Fibroblast of lung (primary cell): Measurements from ENCODE around the gene DSCAML1. TPM values are rescaled to one million over a fixed set of nuclear protein-coding genes. Genes with fewer than 3 reads are reported as not detected.

ENCODE experiments used
- DNase-seq, 2 donors: peaks; one replicate each; pipeline versions ENCODE4 v3.0.0 to v3.0.0-alpha.2; 2010; ENCODE audit warnings: low read depth in 2 of 2
- H2AFZ ChIP-seq: 2 replicates; pipeline ENCODE4 v1.5.1; 2012; ENCODE audit warnings: low read length, control low read depth, inconsistent platforms
- H3K27ac ChIP-seq: 2 replicates; pipeline ENCODE4 v1.5.1; 2011; ENCODE audit warnings: low read length, control low read depth; ENCODE audit not compliant: insufficient read depth
- H3K27me3 ChIP-seq: 2 replicates; pipeline ENCODE4 v1.5.1; 2011; ENCODE audit warnings: mild to moderate bottlenecking, low read length; ENCODE audit not compliant: control insufficient read depth, insufficient read depth
- H3K36me3 ChIP-seq: 2 replicates; pipeline ENCODE4 v1.5.1; 2011; ENCODE audit warnings: low read length; ENCODE audit not compliant: control insufficient read depth, insufficient read depth
- H3K4me1 ChIP-seq: 2 replicates; pipeline ENCODE4 v1.5.1; 2011; ENCODE audit warnings: low read length; ENCODE audit not compliant: control insufficient read depth, insufficient read depth; ENCODE audit errors: extremely low read depth
- H3K4me2 ChIP-seq: 2 replicates; pipeline ENCODE4 v1.5.1; 2011; ENCODE audit warnings: low read length, control low read depth; ENCODE audit not compliant: insufficient read depth; ENCODE audit errors: extremely low read depth
- H3K4me3 ChIP-seq, 4 experiments: fragments of 200-600 bp in 1 of 4; sonication (generic) in 1 of 4; replicated peaks in 1 of 4; 2 replicates each; pipeline ENCODE4 v1.5.1; 2011 to 2016; ENCODE audit warnings: low read length in 4 of 4, low read depth in 3 of 4, mild to moderate bottlenecking in 3 of 4, control low read depth in 2 of 4, inconsistent platforms in 1 of 4, mixed read lengths in 1 of 4; ENCODE audit not compliant: insufficient read depth in 1 of 4; ENCODE audit errors: control extremely low read depth in 1 of 4
- H3K79me2 ChIP-seq: 2 replicates; pipeline ENCODE4 v1.5.1; 2012; ENCODE audit warnings: mild to moderate bottlenecking, low read length, inconsistent platforms; ENCODE audit not compliant: control insufficient read depth, insufficient read depth
- H3K9ac ChIP-seq: 2 replicates; pipeline ENCODE4 v1.5.1; 2011; ENCODE audit warnings: mild to moderate bottlenecking, low read length, control low read depth; ENCODE audit not compliant: insufficient read depth
- H3K9me3 ChIP-seq: 2 replicates; pipeline ENCODE4 v1.5.1; 2012; ENCODE audit warnings: low read depth, low read length; ENCODE audit not compliant: control insufficient read depth, insufficient read depth
- H4K20me1 ChIP-seq: 2 replicates; pipeline ENCODE4 v1.5.1; 2011; ENCODE audit warnings: low read length; ENCODE audit not compliant: control insufficient read depth, insufficient read depth; ENCODE audit errors: extremely low read depth
- CTCF ChIP-seq, 2 donors: IDR thresholded peaks in 1 of 2; conservative IDR thresholded peaks in 1 of 2; 1 replicate in 1 of 2; 2 replicates in 1 of 2; pipeline ENCODE4 v1.5.1; 2011 to 2012; ENCODE audit warnings: low read length in 2 of 2, control low read depth in 1 of 2, inconsistent platforms in 1 of 2, low read depth in 1 of 2, mild to moderate bottlenecking in 1 of 2
- EZH2 ChIP-seq: IDR thresholded peaks from 2 replicates; pipeline ENCODE4 v1.5.1; 2012; ENCODE audit warnings: low read length, control low read depth, mild to moderate bottlenecking; ENCODE audit errors: missing control alignments
- polyA plus RNA-seq, 2 donors: library from polyadenylated mRNA; depleted of rRNA in 1 of 2; stranded (reverse) in 1 of 2; unstranded in 1 of 2; fragments of >200 nt; gene quantifications; 2 replicates each; pipeline ENCODE4 v1.2.1, GENCODE V29; 2011 to 2012; ENCODE audit warnings: missing spikeins in 1 of 2
- total RNA-seq: library from RNA; depleted of rRNA; stranded (reverse); fragments of >200 nt; gene quantifications from 2 replicates; pipeline ENCODE4 v1.2.1, GENCODE V29; 2014

The DSCAML1 gene
- total and polyA plus RNA-seq, 2 donors (not counting 1 experiment from before 2014, with no cell fraction given): not detected

- no peak for TF ChIP-seq EZH2
- TF ChIP-seq CTCF (conservative IDR thresholded peaks at IDR 0.05 in 1 of 2, IDR thresholded peaks at IDR 0.05 in 1 of 2; ENCODE audit: low read depth in 1 of 2, low read length in 2 of 2): no peak
- no peak overlapping the region for H3K27ac ChIP-seq
- no peak overlapping the region for H2AFZ ChIP-seq
These were observed 276.1 kb downstream of the DSCAML1 start for GRCh38 chr11:117520966-117521365.

GRCh38 chr11:117520201-117520600, 276.8 kb downstream of the DSCAML1 start:
- Histone ChIP-seq H2AFZ (no peak overlapping the region), H3K9ac (no peak overlapping the region), H3K4me2 (no peak overlapping the region), H3K4me1 (no peaks in the 10 kb centered on the region), H4K20me1 (no peaks in the 10 kb centered on the region), H3K36me3 (no peaks in the 10 kb centered on the region), H3K4me3 (no peak overlapping the region), H3K79me2 (no peaks in the 10 kb centered on the region), H3K27me3 (no peaks in the 10 kb centered on the region), H3K27ac (no peak overlapping the region), H3K9me3 (no peaks in the 10 kb centered on the region)
- TF ChIP-seq CTCF (conservative IDR thresholded peaks at IDR 0.05 in 1 of 2, IDR thresholded peaks at IDR 0.05 in 1 of 2; ENCODE audit: low read depth in 1 of 2, low read length in 2 of 2) (no peak), EZH2 (no peak)
- peak in 1 of 2 donors; percentile 4 for DNase-seq

More at GRCh38 chr11:117520966-117521365, 276.1 kb downstream of the DSCAML1 start:
- H3K9ac ChIP-seq: no peak overlapping the region
- no peak overlapping the region for H3K4me3 ChIP-seq
- no peaks in the 10 kb centered on the region for H3K4me1 ChIP-seq
- H4K20me1 ChIP-seq: no peaks in the 10 kb centered on the region
- no peaks in the 10 kb centered on the region for H3K9me3 ChIP-seq
- H3K27me3 ChIP-seq: no peaks in the 10 kb centered on the region
- no peaks in the 10 kb centered on the region for H3K79me2 ChIP-seq
- no peak for DNase-seq
- H3K36me3 ChIP-seq: no peaks in the 10 kb centered on the region
- no peak overlapping the region for H3K4me2 ChIP-seq

GRCh38 chr11:117519590-117519989, 277.4 kb downstream of the DSCAML1 start:
- no peak overlapping the region for H3K27ac ChIP-seq
- H3K36me3 ChIP-seq: no peaks in the 10 kb centered on the region
- H3K4me2 ChIP-seq: no peak overlapping the region
- no peaks in the 10 kb centered on the region for H3K4me1 ChIP-seq
- no peak overlapping the region for H3K9ac ChIP-seq
- no peak overlapping the region for H3K4me3 ChIP-seq
- no peaks in the 10 kb centered on the region for H3K27me3 ChIP-seq
- TF ChIP-seq CTCF (conservative IDR thresholded peaks at IDR 0.05 in 1 of 2, IDR thresholded peaks at IDR 0.05 in 1 of 2; ENCODE audit: low read depth in 1 of 2, low read length in 2 of 2) (no peak), EZH2 (no peak)
- no peaks in the 10 kb centered on the region for H3K9me3 ChIP-seq
- no peak for DNase-seq
- no peak overlapping the region for H2AFZ ChIP-seq
- H3K79me2 ChIP-seq: no peaks in the 10 kb centered on the region
- no peaks in the 10 kb centered on the region for H4K20me1 ChIP-seq
